Karpas-422 (cell line): ENCODE data around the gene AOAH. TPM values are rescaled to one million over a fixed set of nuclear protein-coding genes. Genes with fewer than 3 reads are reported as not detected.

Experiments used
- DNase-seq: peaks from one replicate; pipeline ENCODE4 v3.0.0-alpha.2; 2015
- H2AFZ ChIP-seq: fragments of 200-600 bp; sonication (generic); 2 replicates; pipeline ENCODE4 v1.6.1; 2014; ENCODE audit warnings: antibody characterized with exemption, low read length, mixed read lengths
- H3K27ac ChIP-seq: fragments of 200-600 bp; sonication (generic); 2 replicates; pipeline ENCODE4 v1.5.1; 2014; ENCODE audit warnings: mild to moderate bottlenecking, low read length, moderate library complexity
- H3K27me3 ChIP-seq: fragments of 200-600 bp; sonication (generic); 2 replicates; pipeline ENCODE4 v1.6.1; 2014; ENCODE audit warnings: low read length, mixed read lengths
- H3K36me3 ChIP-seq: fragments of 200-600 bp; sonication (generic); 2 replicates; pipeline ENCODE4 v1.6.1; 2014; ENCODE audit warnings: low read length, mixed read lengths; ENCODE audit not compliant: insufficient read depth
- H3K4me1 ChIP-seq: fragments of 200-600 bp; sonication (generic); 2 replicates; pipeline ENCODE4 v1.6.1; 2014; ENCODE audit warnings: mild to moderate bottlenecking, low read length, mixed read lengths
- H3K4me2 ChIP-seq: fragments of 200-600 bp; sonication (generic); 2 replicates; pipeline ENCODE4 v1.6.1; 2014; ENCODE audit warnings: low read length, low read depth, mild to moderate bottlenecking; ENCODE audit not compliant: poor library complexity, severe bottlenecking
- H3K4me3 ChIP-seq: fragments of 200-600 bp; sonication (generic); 2 replicates; pipeline ENCODE4 v1.5.1; 2014; ENCODE audit warnings: mild to moderate bottlenecking, antibody characterized with exemption, low read length, mixed read lengths
- H3K79me2 ChIP-seq: fragments of 200-600 bp; sonication (generic); 2 replicates; pipeline ENCODE4 v1.6.1; 2014; ENCODE audit warnings: mild to moderate bottlenecking, low read length, mixed read lengths
- H3K9ac ChIP-seq: fragments of 200-600 bp; sonication (generic); 2 replicates; pipeline ENCODE4 v1.6.0; 2014; ENCODE audit warnings: low read length
- H3K9me2 ChIP-seq: fragments of 200-600 bp; sonication (generic), shearing (Covaris generic); replicated peaks from 2 replicates; pipeline ENCODE4 v1.6.0; 2014; ENCODE audit warnings: mild to moderate bottlenecking, low read length, moderate library complexity; ENCODE audit not compliant: insufficient read depth
- H3K9me3 ChIP-seq: fragments of 300-700, 200-600 bp; sonication (generic); 2 replicates; pipeline ENCODE4 v1.6.1; 2014; ENCODE audit warnings: low read length, mixed read lengths
- H4K20me1 ChIP-seq: fragments of 200-600 bp; sonication (generic); 2 replicates; pipeline ENCODE4 v1.6.1; 2014; ENCODE audit warnings: mild to moderate bottlenecking, antibody characterized with exemption, low read length, low read depth; ENCODE audit not compliant: insufficient read depth
- total RNA-seq: library from RNA; depleted of rRNA; stranded (reverse); fragments of >200 nt; shearing (Covaris generic); gene quantifications from 2 replicates; pipeline ENCODE4 v1.2.3, GENCODE V29; 2014; ENCODE audit warnings: low replicate concordance

AOAH gene
- total RNA-seq, 1 experiment from 2014 or later, result not detected

GRCh38 chr7:36621396-36621795 lies 102.9 kb downstream of the AOAH start:
- no peak for DNase-seq
- H3K36me3 ChIP-seq, result no peaks in the 10 kb centered on the region
- no peaks in the 10 kb centered on the region for H3K4me1 ChIP-seq
- no peaks in the 10 kb centered on the region for H4K20me1 ChIP-seq
- H3K9ac ChIP-seq, result no peak overlapping the region
- H3K9me3 ChIP-seq, result no peaks in the 10 kb centered on the region
- no peaks in the 10 kb centered on the region for H3K79me2 ChIP-seq
- H3K4me3 ChIP-seq, result no peak overlapping the region
- H3K4me2 ChIP-seq, result no peak overlapping the region
- no peak overlapping the region for H2AFZ ChIP-seq
- no peaks in the 10 kb centered on the region for H3K27me3 ChIP-seq
- no peaks in the 10 kb centered on the region for H3K9me2 ChIP-seq
- no peak overlapping the region for H3K27ac ChIP-seq

- H3K9ac ChIP-seq, result no peak overlapping the region
- H3K9me3 ChIP-seq, result no peaks in the 10 kb centered on the region
- DNase-seq, result no peak
- H3K9me2 ChIP-seq, result no peaks in the 10 kb centered on the region
- H4K20me1 ChIP-seq, result no peaks in the 10 kb centered on the region
- no peak overlapping the region for H2AFZ ChIP-seq
- no peaks in the 10 kb centered on the region for H3K4me1 ChIP-seq
- no peaks in the 10 kb centered on the region for H3K36me3 ChIP-seq
- no peak overlapping the region for H3K27ac ChIP-seq
- H3K27me3 ChIP-seq, result no peaks in the 10 kb centered on the region
- H3K79me2 ChIP-seq, result no peaks in the 10 kb centered on the region
- H3K4me3 ChIP-seq, result no peak overlapping the region
- H3K4me2 ChIP-seq, result no peak overlapping the region
These were observed 104.1 kb downstream of the AOAH start for GRCh38 chr7:36620166-36620708.

GRCh38 chr7:36617408-36617807 lies 106.9 kb downstream of the AOAH start:
- Histone ChIP-seq H3K4me1 (no peaks in the 10 kb centered on the region), H2AFZ (no peak overlapping the region), H3K9ac (no peak overlapping the region), H3K4me2 (no peak overlapping the region), H3K79me2 (no peaks in the 10 kb centered on the region), H3K4me3 (no peak overlapping the region), H3K27ac (no peak overlapping the region), H3K9me3 (no peaks in the 10 kb centered on the region), H3K9me2 (no peaks in the 10 kb centered on the region), H3K36me3 (no peaks in the 10 kb centered on the region), H4K20me1 (no peaks in the 10 kb centered on the region), H3K27me3 (no peaks in the 10 kb centered on the region)
- no peak for DNase-seq

GRCh38 chr7:36615852-36616540 lies 108.3 kb downstream of the AOAH start:
- Histone ChIP-seq H3K9ac (no peak overlapping the region), H3K9me3 (no peaks in the 10 kb centered on the region), H3K36me3 (no peaks in the 10 kb centered on the region), H3K27ac (no peak overlapping the region), H3K79me2 (no peaks in the 10 kb centered on the region), H2AFZ (no peak overlapping the region), H3K9me2 (no peaks in the 10 kb centered on the region), H3K27me3 (no peaks in the 10 kb centered on the region), H3K4me3 (no peak overlapping the region), H3K4me1 (no peaks in the 10 kb centered on the region), H4K20me1 (no peaks in the 10 kb centered on the region), H3K4me2 (no peak overlapping the region)
- no peak for DNase-seq

GRCh38 chr7:36614959-36615358 lies 109.3 kb downstream of the AOAH start:
- Histone ChIP-seq H2AFZ (no peak overlapping the region), H3K27ac (no peak overlapping the region), H3K9me2 (no peaks in the 10 kb centered on the region), H3K27me3 (no peaks in the 10 kb centered on the region), H3K79me2 (no peaks in the 10 kb centered on the region), H3K9me3 (no peaks in the 10 kb centered on the region), H3K4me2 (no peak overlapping the region), H3K4me3 (no peak overlapping the region), H3K9ac (no peak overlapping the region), H3K4me1 (no peaks in the 10 kb centered on the region), H4K20me1 (no peaks in the 10 kb centered on the region), H3K36me3 (no peaks in the 10 kb centered on the region)
- DNase-seq, result no peak

GRCh38 chr7:36613031-36613614 lies 111.2 kb downstream of the AOAH start:
- Histone ChIP-seq H3K4me2 (no peak overlapping the region), H3K27me3 (no peaks in the 10 kb centered on the region), H4K20me1 (no peaks in the 10 kb centered on the region), H3K4me1 (no peaks in the 10 kb centered on the region), H3K36me3 (no peaks in the 10 kb centered on the region), H3K9me3 (no peaks in the 10 kb centered on the region), H3K27ac (no peak overlapping the region), H3K9ac (no peak overlapping the region), H3K9me2 (no peaks in the 10 kb centered on the region), H3K79me2 (no peaks in the 10 kb centered on the region), H2AFZ (no peak overlapping the region), H3K4me3 (no peak overlapping the region)
- DNase-seq, result no peak

- Histone ChIP-seq H2AFZ (no peak overlapping the region), H3K27ac (no peak overlapping the region), H3K4me3 (no peak overlapping the region), H3K27me3 (no peaks in the 10 kb centered on the region), H3K9me2 (no peaks in the 10 kb centered on the region), H3K9me3 (no peaks in the 10 kb centered on the region), H3K4me1 (no peaks in the 10 kb centered on the region), H3K79me2 (no peaks in the 10 kb centered on the region), H3K9ac (no peak overlapping the region), H4K20me1 (no peaks in the 10 kb centered on the region), H3K4me2 (no peak overlapping the region), H3K36me3 (no peaks in the 10 kb centered on the region)
- DNase-seq, result no peak
These were observed 112.6 kb downstream of the AOAH start for GRCh38 chr7:36611703-36612102.

GRCh38 chr7:36607721-36608095 lies 116.6 kb downstream of the AOAH start:
- no peak overlapping the region for H3K9ac ChIP-seq
- no peaks in the 10 kb centered on the region for H3K4me1 ChIP-seq
- no peaks in the 10 kb centered on the region for H3K9me3 ChIP-seq
- no peaks in the 10 kb centered on the region for H4K20me1 ChIP-seq
- H3K27me3 ChIP-seq, result no peaks in the 10 kb centered on the region
- no peak for DNase-seq
- H3K9me2 ChIP-seq, result no peaks in the 10 kb centered on the region
- no peak overlapping the region for H3K27ac ChIP-seq
- H3K79me2 ChIP-seq, result no peaks in the 10 kb centered on the region
- H2AFZ ChIP-seq, result no peak overlapping the region
- no peak overlapping the region for H3K4me2 ChIP-seq
- H3K4me3 ChIP-seq, result no peak overlapping the region
- H3K36me3 ChIP-seq, result no peaks in the 10 kb centered on the region
